GM18502 (cell line): ENCODE results near the gene SPACDR.

Source experiments
- ATAC-seq: cut with Tn5 transposase; IDR thresholded peaks from one replicate; pipeline ENCODE4 v1.9.1; 2021; ENCODE audit warnings: mild to moderate bottlenecking; ENCODE audit not compliant: unreplicated experiment, poor library complexity

SPACDR gene

GRCh38 chr7:100423315-100423714, 40.7 kb downstream of the SPACDR start:
- ATAC-seq = no peak

- ATAC-seq = no peak
Measured at GRCh38 chr7:100419660-100420226, 44.3 kb downstream of the SPACDR start.

- ATAC-seq = no peak
Measured at GRCh38 chr7:100418930-100419659, 45.0 kb downstream of the SPACDR start.

DNA sequence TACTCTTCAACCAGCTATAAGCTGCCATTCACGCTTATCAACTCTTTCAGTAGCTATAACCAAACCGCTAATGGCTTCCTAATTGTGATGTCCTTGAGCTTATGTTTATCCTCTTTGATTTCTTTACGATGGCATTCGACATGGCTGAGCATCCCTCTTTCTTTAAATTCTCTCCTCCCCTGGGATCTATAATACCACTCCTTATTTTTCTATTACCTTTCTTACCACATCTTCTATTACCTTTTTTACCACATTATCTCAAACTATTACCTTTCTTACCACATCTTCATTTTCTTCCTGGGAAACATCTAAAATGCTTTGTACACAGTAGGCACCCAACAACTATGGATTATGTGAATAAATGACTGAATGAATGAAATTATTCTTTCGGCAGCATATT, 48.6 kb downstream of the SPACDR start:
- ATAC-seq = no peak

DNA sequence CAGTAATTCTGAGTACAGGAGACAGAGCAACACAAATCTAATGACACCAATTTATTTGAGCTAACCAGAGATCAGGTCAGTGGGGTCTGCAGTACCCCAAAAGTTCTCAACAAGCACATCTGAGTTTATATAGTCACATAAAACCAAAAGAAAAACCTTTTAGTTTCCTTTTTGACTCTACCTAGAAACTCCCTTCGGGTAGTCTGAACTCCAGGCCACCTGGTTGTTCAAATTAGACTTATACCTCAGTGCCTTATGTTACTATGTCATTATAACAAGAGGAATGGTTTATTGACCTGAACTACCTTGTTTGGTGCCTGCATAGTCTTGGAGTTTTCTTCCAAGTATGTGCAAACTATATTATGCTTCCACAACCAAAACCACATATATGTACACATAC, 50.2 kb downstream of the SPACDR start:
- no peak for ATAC-seq

DNA sequence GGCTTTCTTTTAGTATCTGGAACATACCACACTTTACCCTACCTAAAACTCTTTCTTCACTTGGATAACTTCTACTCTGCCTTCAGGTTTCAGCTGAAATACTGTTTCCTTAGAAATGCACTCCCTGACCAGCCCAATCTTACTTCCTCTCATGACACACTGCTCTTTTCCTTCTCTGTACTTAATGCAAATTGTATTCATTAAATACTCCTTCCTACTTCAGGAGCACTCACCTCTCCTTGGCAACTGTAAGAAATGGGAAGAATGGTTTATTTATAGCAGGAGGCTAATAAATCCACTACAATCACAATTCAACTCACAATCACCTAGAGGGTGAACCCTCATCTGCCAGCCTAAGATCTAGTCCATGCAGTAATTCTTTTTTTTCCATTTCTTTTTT, 50.7 kb downstream of the SPACDR start:
- ATAC-seq = no peak

DNA sequence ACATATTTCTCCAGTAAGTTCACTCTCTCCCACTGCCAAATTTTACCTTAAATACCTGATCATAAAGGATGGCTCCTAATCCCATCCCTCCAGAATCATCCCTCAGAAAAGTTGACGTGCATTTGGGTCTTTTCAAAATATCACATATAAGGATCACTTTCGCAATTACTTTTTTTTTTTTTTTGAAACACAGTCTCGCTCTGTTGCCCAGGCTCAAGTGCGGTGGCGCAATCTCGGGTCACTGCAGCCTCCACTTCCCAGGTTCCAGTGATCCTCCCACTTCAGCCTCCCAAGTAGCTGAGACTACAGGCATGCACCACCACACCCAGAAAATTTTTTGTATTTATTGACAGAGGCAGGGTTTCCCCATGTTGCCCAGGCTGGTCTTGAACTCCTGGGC, 53.0 kb downstream of the SPACDR start:
- ATAC-seq = no peak

- no peak for ATAC-seq
Measured at GRCh38 chr7:100407285-100408180, 56.5 kb downstream of the SPACDR start.

- ATAC-seq = no peak
Measured at GRCh38 chr7:100406767-100407166, 57.3 kb downstream of the SPACDR start.
